ENCODE results near the gene DKKL1.
"Not testable (repeated sequence)": the region's sequence is repeated elsewhere in the genome, so short reads cannot be mapped to it uniquely, and the experiment has no call there.

The DKKL1 gene

GRCh38 chr19:49363268-49364082 is at the start of gene DKKL1:
TSS of gene DKKL1 (plus strand) at chr19:49363877. CDS start at chr19:49363999, 122 bp downstream.
- DNase-seq, result peak; percentile 97

- DNase-seq, result no peak
These were observed 48.6 kb upstream of the DKKL1 start for GRCh38 chr19:49315111-49315510.

- no peak for DNase-seq
These were observed 47.4 kb upstream of the DKKL1 start for GRCh38 chr19:49316284-49316683.

GRCh38 chr19:49318296-49318695 is 45.4 kb upstream of the DKKL1 start:
- no peak for DNase-seq

GRCh38 chr19:49324801-49325576 is 38.7 kb upstream of the DKKL1 start, which contains the start of gene SLC6A16:
TSS of gene SLC6A16 (minus strand) at chr19:49325191. CDS start at chr19:49311347, 13,844 bp downstream.
- DNase-seq, result no peak

GRCh38 chr19:49325756-49326155 is 37.9 kb upstream of the DKKL1 start:
- DNase-seq, result not testable (repeated sequence)

GRCh38 chr19:49326165-49326704 is 37.4 kb upstream of the DKKL1 start:
- DNase-seq, result no peak

- peak; percentile 66 for DNase-seq
These were observed 35.7 kb upstream of the DKKL1 start for GRCh38 chr19:49327878-49328544.

- no peak for DNase-seq
These were observed 34.9 kb upstream of the DKKL1 start for GRCh38 chr19:49328741-49329140.

GRCh38 chr19:49331187-49331586 is 32.5 kb upstream of the DKKL1 start:
- not testable (repeated sequence) for DNase-seq

- DNase-seq, result peak; percentile 79
These were observed 32.0 kb upstream of the DKKL1 start for GRCh38 chr19:49331616-49332055.

- DNase-seq, result not testable (repeated sequence)
These were observed 30.8 kb upstream of the DKKL1 start for GRCh38 chr19:49332691-49333417.

GRCh38 chr19:49333418-49333805 is 30.3 kb upstream of the DKKL1 start:
- no peak for DNase-seq

- DNase-seq, result no peak
These were observed 29.8 kb upstream of the DKKL1 start for GRCh38 chr19:49333811-49334288.

GRCh38 chr19:49335071-49335783 is 28.4 kb upstream of the DKKL1 start, which contains the start of gene CD37:
TSS of gene CD37 (plus strand) at chr19:49335406. CDS start at chr19:49335541, 135 bp downstream.
- DNase-seq, result peak; percentile 66

GRCh38 chr19:49335784-49336481 is 27.7 kb upstream of the DKKL1 start:
- peak; percentile 41 for DNase-seq

GRCh38 chr19:49336482-49337266 is 27.0 kb upstream of the DKKL1 start:
- peak; percentile 16 for DNase-seq

- DNase-seq, result no peak
These were observed 26.2 kb upstream of the DKKL1 start for GRCh38 chr19:49337267-49338022.

Measured in hematopoietic multipotent progenitor cell treated with erythropoietin and hydrocortisone succinate and interleukin-3 and kit ligand, for 8 days (in vitro differentiated cells).